Activated CD4-positive, alpha-beta T cell treated with anti-CD3 and anti-CD28 coated beads for 48 hours (primary cell): ENCODE results near the gene CKAP4.

Source experiments
- DNase-seq: peaks from one replicate; pipeline ENCODE4 v3.0.0-alpha.2; 2020

CKAP4 gene

DNA sequence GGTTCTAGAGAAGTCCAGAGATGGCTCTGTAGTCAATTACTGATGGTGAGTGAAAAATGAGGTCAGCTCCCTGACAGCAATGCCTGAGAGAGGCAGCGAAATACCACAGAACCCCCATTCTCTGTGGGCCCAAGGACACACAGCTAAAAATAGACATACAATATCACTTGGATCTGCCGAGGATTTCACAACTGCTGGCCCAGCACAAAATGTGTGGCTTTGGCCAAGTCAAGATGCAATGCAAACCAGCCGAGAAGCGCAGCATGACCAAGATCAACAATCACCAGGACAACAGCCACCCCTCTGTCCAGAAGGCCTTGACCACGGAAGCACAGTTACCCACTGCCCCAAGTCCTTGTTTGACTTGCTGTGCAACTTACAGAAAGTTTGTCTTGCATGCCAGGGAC, 52.2 kb downstream of the CKAP4 start:
- DNase-seq, result no peak

DNA sequence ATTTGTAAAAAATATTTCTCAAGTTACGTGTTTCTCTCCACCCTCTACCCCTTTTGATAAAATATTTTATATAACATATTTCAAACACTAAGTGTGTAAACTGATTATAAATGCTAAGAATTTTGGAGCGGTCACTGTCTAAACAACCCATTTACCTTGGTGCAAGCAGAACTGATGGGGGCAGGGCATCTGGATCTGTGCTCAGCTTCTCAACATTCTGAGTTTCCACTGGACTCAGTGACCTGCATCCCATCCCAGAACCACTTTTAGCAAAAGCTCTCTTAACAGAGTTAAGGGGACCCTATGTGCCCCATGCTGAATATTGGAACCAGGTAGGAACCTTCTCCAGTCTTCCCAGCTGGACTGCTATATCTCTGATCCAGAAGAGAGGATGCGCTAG, 53.5 kb downstream of the CKAP4 start:
- DNase-seq, result no peak

DNA sequence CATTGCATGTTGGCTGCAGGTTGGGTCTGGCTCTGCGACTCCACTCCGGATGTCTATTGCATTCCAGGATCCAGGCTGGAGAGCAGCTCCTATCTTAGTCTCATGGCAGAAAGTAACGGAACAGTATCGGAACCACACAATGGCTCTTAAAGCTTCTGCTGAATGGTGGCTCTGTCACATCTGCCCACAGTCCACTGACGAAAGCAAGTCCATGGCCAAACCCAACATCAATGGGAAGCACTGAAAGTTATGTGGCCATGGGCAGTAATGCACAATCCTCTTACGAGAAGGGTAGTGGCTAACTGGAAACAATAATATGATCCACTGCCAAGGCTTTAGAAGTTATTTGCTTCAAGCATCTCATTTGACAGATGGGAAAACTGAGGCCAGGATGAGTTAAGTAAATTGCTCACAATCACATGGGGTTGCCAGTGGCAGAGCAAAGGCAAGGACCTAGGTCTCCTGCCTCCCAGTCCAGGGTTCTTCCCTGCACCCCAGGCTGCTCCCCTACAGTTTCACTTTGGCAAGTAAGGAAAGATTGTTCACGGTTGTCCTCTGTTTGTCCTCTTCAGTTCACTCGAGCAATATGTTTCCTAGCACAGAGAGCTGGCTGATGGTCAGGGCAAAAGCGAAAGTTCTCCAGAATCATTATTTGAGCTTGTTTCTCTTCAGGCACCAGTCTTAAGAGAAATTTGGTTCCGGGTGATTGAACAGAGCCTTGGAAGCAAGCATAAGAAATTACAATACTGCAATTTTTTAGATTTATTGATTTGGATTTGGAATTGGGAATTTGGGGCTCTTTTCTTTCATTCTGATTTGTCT, 54.2 kb downstream of the CKAP4 start:
- DNase-seq, result no peak

- no peak for DNase-seq
Observed at GRCh38 chr12:106192659-106193393, 55.0 kb downstream of the CKAP4 start.

GRCh38 chr12:106190581-106190980, 57.2 kb downstream of the CKAP4 start:
- DNase-seq, result no peak

DNA sequence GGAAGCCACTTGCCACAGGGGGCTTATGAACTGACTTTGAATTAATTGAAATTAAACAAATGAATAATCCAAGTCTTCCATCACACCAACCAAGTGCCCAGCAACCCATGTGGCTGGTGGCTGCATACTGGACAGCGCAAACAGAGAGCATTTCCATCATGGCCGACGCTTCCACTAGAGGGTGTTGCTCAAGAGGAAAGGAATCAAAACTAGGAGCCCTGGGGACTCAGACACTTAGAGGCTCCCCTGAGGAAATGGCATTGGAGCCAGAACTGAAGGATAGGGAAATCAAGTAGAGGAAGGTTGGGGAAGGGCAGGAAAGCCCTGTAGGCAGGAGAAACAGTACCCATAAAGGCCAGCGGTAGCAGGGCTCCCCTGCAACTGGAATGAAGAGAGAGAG, 58.5 kb downstream of the CKAP4 start:
- no peak for DNase-seq

DNA sequence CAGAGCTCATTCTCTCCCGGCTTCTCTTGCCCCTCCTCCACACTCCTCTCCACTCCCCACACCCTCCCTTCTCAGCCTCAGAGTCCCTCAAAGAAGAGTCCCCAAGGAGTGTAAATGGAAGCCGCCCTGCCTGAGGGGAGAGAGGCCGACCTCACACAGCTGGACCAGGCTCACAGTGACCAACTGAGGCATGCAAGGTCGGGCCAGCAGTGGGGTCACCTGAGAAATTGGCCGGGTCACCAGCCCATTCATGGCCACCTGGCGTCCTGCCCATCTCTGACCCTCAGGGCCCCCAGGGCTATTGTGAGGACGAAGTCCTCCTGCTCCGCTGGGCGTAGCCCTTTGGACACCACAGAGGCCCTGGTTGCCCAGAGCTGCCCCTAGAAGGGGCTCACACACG, 59.6 kb downstream of the CKAP4 start:
- DNase-seq, result no peak
